NCI-H1930 (cell line): ENCODE measurements around the gene PTRHD1.
"Not testable (repeated sequence)": the region's sequence is repeated elsewhere in the genome, so short reads cannot be mapped to it uniquely, and the experiment has no call there.

Source experiments
- DNase-seq, 2 experiments: peaks; one replicate each; lab custom pipeline; 2025; lab: John Stamatoyannopoulos, UW

PTRHD1 gene

GRCh38 chr2:24792874-24793760, at the start of gene PTRHD1, which contains the start of gene CENPO:
Gene PTRHD1 (minus strand): TSS chr2:24793391. CDS start chr2:24793377, 14 bp downstream.
Gene CENPO (plus strand): TSS chr2:24793425. CDS start chr2:24793920, 495 bp downstream.
- DNase-seq = peak; percentile 95 to 96

GRCh38 chr2:24842081-24843050, 49.2 kb upstream of the PTRHD1 start:
- no peak for DNase-seq

GRCh38 chr2:24840962-24841945, 48.1 kb upstream of the PTRHD1 start:
- DNase-seq = no peak

- DNase-seq = no peak
Observed at GRCh38 chr2:24840164-24840869, 47.1 kb upstream of the PTRHD1 start.

- DNase-seq = no peak
Observed at GRCh38 chr2:24839729-24840128, 46.5 kb upstream of the PTRHD1 start.

- no peak for DNase-seq
Observed at GRCh38 chr2:24838541-24838940, 45.4 kb upstream of the PTRHD1 start.

GRCh38 chr2:24837996-24838513, 44.9 kb upstream of the PTRHD1 start:
- DNase-seq = no peak

- no peak for DNase-seq
Observed at GRCh38 chr2:24836706-24837105, 43.5 kb upstream of the PTRHD1 start.

GRCh38 chr2:24836206-24836605, 43.0 kb upstream of the PTRHD1 start:
- DNase-seq = no peak

GRCh38 chr2:24835411-24835810, 42.2 kb upstream of the PTRHD1 start:
- not testable (repeated sequence) for DNase-seq

GRCh38 chr2:24834733-24835395, 41.7 kb upstream of the PTRHD1 start:
- no peak for DNase-seq

GRCh38 chr2:24833821-24834732, 40.9 kb upstream of the PTRHD1 start:
- DNase-seq = no peak

- no peak for DNase-seq
Observed at GRCh38 chr2:24832931-24833701, 39.9 kb upstream of the PTRHD1 start.

GRCh38 chr2:24832521-24832920, 39.3 kb upstream of the PTRHD1 start:
- DNase-seq = no peak

GRCh38 chr2:24832073-24832461, 38.9 kb upstream of the PTRHD1 start:
- DNase-seq = no peak

- no peak for DNase-seq
Observed at GRCh38 chr2:24831221-24832072, 38.3 kb upstream of the PTRHD1 start.

- no peak for DNase-seq
Observed at GRCh38 chr2:24830786-24831185, 37.6 kb upstream of the PTRHD1 start.
